ENCODE results near the gene PHF19.

PHF19 gene

GRCh38 chr9:120876842-120877240 lies at the start of gene PHF19:
Gene PHF19, minus strand, starts transcription at chr9:120877188. Its CDS starts 2,447 bp downstream, at chr9:120874741.
- DNase-seq (ENCODE audit: low read depth in 2 of 2) = no peak

GRCh38 chr9:120926397-120926928 lies 49.5 kb upstream of the PHF19 start, which contains the start of gene TRAF1:
Gene TRAF1, minus strand, starts transcription at chr9:120926796. Its CDS starts 721 bp downstream, at chr9:120926075.
- DNase-seq (ENCODE audit: low read depth in 2 of 2) = no peak

GRCh38 chr9:120925535-120926396 lies 48.8 kb upstream of the PHF19 start:
- peak; percentile 71 to 85 for DNase-seq (ENCODE audit: low read depth in 2 of 2)

GRCh38 chr9:120924698-120925534 lies 47.9 kb upstream of the PHF19 start:
- DNase-seq (ENCODE audit: low read depth in 2 of 2) = no peak

GRCh38 chr9:120923620-120924328 lies 46.8 kb upstream of the PHF19 start:
- no peak for DNase-seq (ENCODE audit: low read depth in 2 of 2)

GRCh38 chr9:120922404-120923195 lies 45.6 kb upstream of the PHF19 start:
- DNase-seq (ENCODE audit: low read depth in 2 of 2) = no peak

GRCh38 chr9:120921661-120922181 lies 44.7 kb upstream of the PHF19 start:
- no peak for DNase-seq (ENCODE audit: low read depth in 2 of 2)

- DNase-seq (ENCODE audit: low read depth in 2 of 2) = no peak
Observed at GRCh38 chr9:120920806-120921178, 43.8 kb upstream of the PHF19 start.

GRCh38 chr9:120919843-120920805 lies 43.1 kb upstream of the PHF19 start:
- no peak for DNase-seq (ENCODE audit: low read depth in 2 of 2)

GRCh38 chr9:120918931-120919842 lies 42.2 kb upstream of the PHF19 start:
- no peak for DNase-seq (ENCODE audit: low read depth in 2 of 2)

- no peak for DNase-seq (ENCODE audit: low read depth in 2 of 2)
Observed at GRCh38 chr9:120917929-120918762, 41.2 kb upstream of the PHF19 start.

- DNase-seq (ENCODE audit: low read depth in 2 of 2) = no peak
Observed at GRCh38 chr9:120916991-120917880, 40.2 kb upstream of the PHF19 start.

- no peak for DNase-seq (ENCODE audit: low read depth in 2 of 2)
Observed at GRCh38 chr9:120916588-120916987, 39.6 kb upstream of the PHF19 start.

- DNase-seq (ENCODE audit: low read depth in 2 of 2) = no peak
Observed at GRCh38 chr9:120915854-120916470, 39.0 kb upstream of the PHF19 start.

GRCh38 chr9:120914953-120915352 lies 38.0 kb upstream of the PHF19 start:
- DNase-seq (ENCODE audit: low read depth in 2 of 2) = no peak

- DNase-seq (ENCODE audit: low read depth in 2 of 2) = no peak
Observed at GRCh38 chr9:120914396-120914795, 37.4 kb upstream of the PHF19 start.
